Uterus (tissue), 4 donors: ENCODE measurements around the gene NUP93. TPM values are rescaled to one million over a fixed set of nuclear protein-coding genes. Genes with fewer than 3 reads are reported as not detected.

Source experiments
- DNase-seq, 2 donors: peaks; one replicate each; pipeline ENCODE4 v3.0.0-alpha.2; 2019 to 2020
- H3K27ac ChIP-seq, 2 donors: fragments of 200-600 bp; sonication (generic); 1 replicate in 1 of 2; 2 replicates in 1 of 2; pipeline ENCODE4 v1.5.1; 2016 to 2018
- H3K27me3 ChIP-seq, 2 donors: fragments of 200-600 bp; sonication (generic); one replicate each; pipeline ENCODE4 v1.5.1; 2018 to 2019; ENCODE audit warnings: control low read depth in 1 of 2
- H3K36me3 ChIP-seq, 2 donors: fragments of 200-600 bp; sonication (generic); one replicate each; pipeline ENCODE4 v1.5.1; 2019; ENCODE audit warnings: control low read depth in 1 of 2
- H3K4me1 ChIP-seq, 2 donors: fragments of 200-600 bp; sonication (generic); one replicate each; pipeline ENCODE4 v1.5.1; 2018 to 2019; ENCODE audit warnings: control low read depth in 1 of 2
- H3K4me3 ChIP-seq, 2 donors: fragments of 200-600 bp; sonication (generic); 1 replicate in 1 of 2; 2 replicates in 1 of 2; pipeline ENCODE4 v1.5.1; 2018 to 2019; ENCODE audit warnings: mild to moderate bottlenecking in 1 of 2
- H3K9me3 ChIP-seq, 2 donors: fragments of 200-600 bp; sonication (generic); one replicate each; pipeline ENCODE4 v1.5.1; 2019; ENCODE audit warnings: control low read depth in 1 of 2
- CTCF ChIP-seq, 4 experiments: fragments of 200-600 bp in 2 of 4; fragments of 450-650 bp in 2 of 4; sonication (generic) in 2 of 4; IDR thresholded peaks; one replicate each; pipeline ENCODE4 v1.5.1; 2016 to 2019; ENCODE audit warnings: antibody characterized with exemption in 4 of 4, mild to moderate bottlenecking in 2 of 4, moderate library complexity in 1 of 4
- POLR2A ChIP-seq, 2 donors: fragments of 450-650 bp; IDR thresholded peaks; one replicate each; pipeline ENCODE4 v1.6.1; 2016; ENCODE audit warnings: antibody characterized with exemption in 2 of 2, mild to moderate bottlenecking in 1 of 2, moderate library complexity in 1 of 2
- intact Hi-C: fragments of 100-400 bp; cut with DNase I; formaldehyde crosslinking; loops from one replicate; pipeline ENCODE4 v1.15.1; 2023; ENCODE audit warnings: low total_unique reads
- total RNA-seq, 4 donors: library from RNA; depleted of rRNA in 3 of 4; stranded (reverse); fragments of >200 nt in 3 of 4; gene quantifications; one replicate each; pipeline versions ENCODE4 v1.1.0 to v1.2.4, GENCODE V29; 2014 to 2023
- donor health status: DM: yes; HTN: yes; CAD: no.

Gene NUP93
- total RNA-seq, 4 donors from 2014 or later = 17.6 to 71.0 (median 34.5) TPM

GRCh38 chr16:56814537-56815432 lies 84.9 kb downstream of the NUP93 start:
- Histone ChIP-seq H3K4me1 (no peaks in the 10 kb centered on the region), H3K9me3 (no peaks in the 10 kb centered on the region), H3K36me3 (no peaks in the 10 kb centered on the region), H3K4me3 (no peak overlapping the region), H3K27me3 (no peaks in the 10 kb centered on the region), H3K27ac (no peak overlapping the region)
- DNase-seq = no peak
- TF ChIP-seq CTCF (IDR thresholded peaks at IDR 0.05) (no peak), POLR2A (IDR thresholded peaks at IDR 0.05) (no peak)
- intact Hi-C loops = no loop called here

- Histone ChIP-seq H3K27me3 (no peaks in the 10 kb centered on the region), H3K9me3 (no peaks in the 10 kb centered on the region), H3K4me3 (no peak overlapping the region), H3K36me3 (no peaks in the 10 kb centered on the region), H3K27ac (no peak overlapping the region), H3K4me1 (no peaks in the 10 kb centered on the region)
- DNase-seq = no peak
- TF ChIP-seq POLR2A (IDR thresholded peaks at IDR 0.05) (no peak), CTCF (IDR thresholded peaks at IDR 0.05) (no peak)
- intact Hi-C loops = no loop called here
These were observed 85.8 kb downstream of the NUP93 start for GRCh38 chr16:56815721-56816120.

GRCh38 chr16:56817056-56817455 lies 87.1 kb downstream of the NUP93 start:
- Histone ChIP-seq H3K4me1 (no peaks in the 10 kb centered on the region), H3K27ac (no peak overlapping the region), H3K27me3 (no peaks in the 10 kb centered on the region), H3K4me3 (no peak overlapping the region), H3K9me3 (no peaks in the 10 kb centered on the region), H3K36me3 (no peaks in the 10 kb centered on the region)
- DNase-seq = no peak
- no peak for TF ChIP-seq POLR2A (IDR thresholded peaks at IDR 0.05)
- intact Hi-C loops = no loop called here

GRCh38 chr16:56817938-56818337 lies 88.0 kb downstream of the NUP93 start:
- intact Hi-C loops = no loop called here
- Histone ChIP-seq H3K27me3 (no peaks in the 10 kb centered on the region), H3K4me1 (no peaks in the 10 kb centered on the region), H3K4me3 (no peak overlapping the region), H3K27ac (no peak overlapping the region), H3K9me3 (no peaks in the 10 kb centered on the region), H3K36me3 (no peaks in the 10 kb centered on the region)
- no peak for DNase-seq
- TF ChIP-seq POLR2A (IDR thresholded peaks at IDR 0.05) (no peak), CTCF (IDR thresholded peaks at IDR 0.05) (no peak)

- H3K27ac ChIP-seq = no peak overlapping the region
- H3K27me3 ChIP-seq = no peaks in the 10 kb centered on the region
- H3K36me3 ChIP-seq = no peaks in the 10 kb centered on the region
- TF ChIP-seq POLR2A (IDR thresholded peaks at IDR 0.05) = no peak
- TF ChIP-seq CTCF (IDR thresholded peaks at IDR 0.05) = no peak
- H3K4me3 ChIP-seq = no peak overlapping the region
- H3K9me3 ChIP-seq = no peaks in the 10 kb centered on the region
- no peaks in the 10 kb centered on the region for H3K4me1 ChIP-seq
- no peak for DNase-seq
- intact Hi-C loops = no loop called here
These were observed 93.3 kb downstream of the NUP93 start for GRCh38 chr16:56823081-56823733.
